GM11168 (cell line): ENCODE data around the gene CCBE1.

Experiments
- in situ Hi-C: fragments of 300-500 bp; cut with MboI; formaldehyde crosslinking; loops from one replicate; pipeline ENCODE4 v1.12.0; 2022; ENCODE audit warnings: low sequenced_read_pairs; ENCODE audit not compliant: unreplicated experiment

CCBE1 gene

GRCh38 chr18:59382383-59382782 is 314.8 kb downstream of the CCBE1 start:
- in situ Hi-C loops = no loop called here

- in situ Hi-C loops = no loop called here
These were observed 315.3 kb downstream of the CCBE1 start for GRCh38 chr18:59381949-59382348.
